G401.6 (cell line): ENCODE data around the gene OPALIN.

Experiments used
- FAIRE-seq: peaks from 2 replicates; lab custom pipeline; 2012; peaks lifted over from hg19 to GRCh38; lab: Jason Lieb, UNC

Gene OPALIN

GRCh38 chr10:96358851-96359540 lies at the start of gene OPALIN:
TSS of gene OPALIN (minus strand) at chr10:96359002. CDS start at chr10:96358896, 106 bp downstream.
- FAIRE-seq = no peak

DNA sequence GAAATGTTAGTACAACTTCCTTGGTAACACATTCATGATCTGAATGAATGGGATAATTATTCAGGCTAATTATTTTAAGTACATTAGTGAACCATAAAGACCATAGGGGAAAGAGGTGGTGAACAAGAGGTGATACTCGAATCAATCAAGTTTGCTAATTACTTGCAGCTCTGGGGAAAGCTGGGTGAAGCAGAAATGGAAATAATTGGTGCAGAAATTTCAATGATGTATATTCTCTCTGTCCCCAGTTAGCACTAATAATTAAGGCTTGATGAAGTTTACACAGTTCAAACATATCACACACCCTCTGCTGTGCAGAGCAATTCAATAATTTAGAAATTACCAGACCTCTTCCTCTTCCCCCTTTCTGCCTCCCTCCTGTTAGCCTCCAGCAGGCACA lies 49.4 kb upstream of the OPALIN start:
- FAIRE-seq = no peak

- no peak for FAIRE-seq
These were observed 48.8 kb upstream of the OPALIN start for GRCh38 chr10:96407560-96408069.

GRCh38 chr10:96406091-96406490 lies 47.3 kb upstream of the OPALIN start:
- FAIRE-seq = no peak

DNA sequence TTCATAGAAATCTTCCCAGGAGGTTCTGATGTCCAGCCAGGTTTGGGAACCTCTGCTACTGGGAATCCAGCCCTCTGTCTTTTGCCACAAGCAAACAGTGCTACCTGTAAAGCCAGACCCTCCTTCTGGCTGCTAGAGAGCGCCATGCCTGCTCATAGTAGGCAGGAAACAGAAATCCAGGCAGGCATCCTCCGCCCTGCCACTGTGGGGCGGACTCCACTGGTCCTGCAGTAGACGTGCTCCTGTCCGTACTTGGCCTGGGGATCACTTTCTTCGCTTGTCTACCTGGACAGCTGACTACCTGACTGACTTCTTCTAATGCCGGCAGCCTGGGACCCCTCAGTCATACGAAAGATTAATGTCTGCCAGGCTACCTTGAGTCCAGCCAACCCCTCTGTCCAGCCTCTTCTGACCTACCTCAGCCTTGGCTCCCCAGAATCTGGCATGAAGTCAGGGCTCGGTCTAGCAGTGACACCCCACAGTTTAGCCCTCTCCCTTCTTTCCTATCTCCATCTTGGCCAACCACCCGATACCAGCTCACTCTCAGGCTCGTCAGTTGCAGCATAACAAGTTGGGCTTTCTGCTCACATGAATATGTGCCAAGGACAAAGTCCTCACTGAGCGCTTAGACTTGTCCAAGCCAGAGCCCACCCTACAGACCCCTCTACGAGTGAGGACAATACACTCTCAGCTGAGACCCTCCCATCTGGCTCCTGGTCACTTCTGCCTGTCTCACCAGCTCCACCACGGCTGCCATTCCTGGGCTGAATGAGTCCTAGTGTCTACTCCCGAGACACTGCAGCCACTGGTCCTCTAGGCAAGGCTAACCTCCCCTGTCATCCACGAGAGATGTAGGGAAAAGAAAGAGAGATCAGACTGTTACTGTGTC lies 43.9 kb upstream of the OPALIN start:
- FAIRE-seq = no peak

DNA sequence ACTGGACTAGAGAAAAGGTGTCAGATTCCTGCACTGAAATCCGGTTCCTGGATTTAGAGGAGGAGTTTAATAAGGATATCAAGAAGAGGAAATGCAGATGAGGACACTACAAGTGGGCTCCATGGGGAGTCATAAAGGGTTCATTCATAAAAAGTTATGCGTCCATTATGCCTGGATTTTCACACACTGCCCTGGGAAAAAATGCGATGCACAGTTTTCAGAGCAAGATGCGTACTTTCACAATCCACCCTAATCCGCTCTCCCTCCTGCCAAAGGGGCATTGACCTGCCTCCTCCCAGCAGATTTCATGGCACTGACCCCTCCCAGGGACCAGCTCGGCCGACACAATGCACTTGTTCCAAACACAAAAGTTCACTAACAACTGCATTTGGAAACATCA lies 42.2 kb upstream of the OPALIN start:
- FAIRE-seq = no peak

- no peak for FAIRE-seq
These were observed 41.7 kb upstream of the OPALIN start for GRCh38 chr10:96400465-96400864.

DNA sequence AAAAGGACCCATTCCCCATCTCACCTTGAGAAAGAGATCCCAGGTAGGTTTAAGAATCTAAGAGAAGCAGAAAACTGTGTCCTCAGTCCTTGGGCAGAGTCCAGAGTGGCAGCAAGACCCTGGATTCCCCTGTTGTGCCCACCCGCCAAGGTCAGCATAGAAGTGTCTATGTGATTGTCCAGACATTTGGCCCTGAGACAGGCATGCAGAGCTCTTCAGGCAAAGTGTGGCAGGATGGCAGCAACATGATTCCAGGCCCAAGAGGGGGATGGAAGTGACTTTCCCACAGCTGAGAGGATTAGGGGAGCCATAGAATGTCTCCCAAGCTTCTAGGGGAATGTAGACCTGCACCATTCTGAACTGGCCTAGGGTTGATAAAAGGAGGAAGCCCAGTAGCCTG lies 39.1 kb upstream of the OPALIN start:
- FAIRE-seq = no peak

DNA sequence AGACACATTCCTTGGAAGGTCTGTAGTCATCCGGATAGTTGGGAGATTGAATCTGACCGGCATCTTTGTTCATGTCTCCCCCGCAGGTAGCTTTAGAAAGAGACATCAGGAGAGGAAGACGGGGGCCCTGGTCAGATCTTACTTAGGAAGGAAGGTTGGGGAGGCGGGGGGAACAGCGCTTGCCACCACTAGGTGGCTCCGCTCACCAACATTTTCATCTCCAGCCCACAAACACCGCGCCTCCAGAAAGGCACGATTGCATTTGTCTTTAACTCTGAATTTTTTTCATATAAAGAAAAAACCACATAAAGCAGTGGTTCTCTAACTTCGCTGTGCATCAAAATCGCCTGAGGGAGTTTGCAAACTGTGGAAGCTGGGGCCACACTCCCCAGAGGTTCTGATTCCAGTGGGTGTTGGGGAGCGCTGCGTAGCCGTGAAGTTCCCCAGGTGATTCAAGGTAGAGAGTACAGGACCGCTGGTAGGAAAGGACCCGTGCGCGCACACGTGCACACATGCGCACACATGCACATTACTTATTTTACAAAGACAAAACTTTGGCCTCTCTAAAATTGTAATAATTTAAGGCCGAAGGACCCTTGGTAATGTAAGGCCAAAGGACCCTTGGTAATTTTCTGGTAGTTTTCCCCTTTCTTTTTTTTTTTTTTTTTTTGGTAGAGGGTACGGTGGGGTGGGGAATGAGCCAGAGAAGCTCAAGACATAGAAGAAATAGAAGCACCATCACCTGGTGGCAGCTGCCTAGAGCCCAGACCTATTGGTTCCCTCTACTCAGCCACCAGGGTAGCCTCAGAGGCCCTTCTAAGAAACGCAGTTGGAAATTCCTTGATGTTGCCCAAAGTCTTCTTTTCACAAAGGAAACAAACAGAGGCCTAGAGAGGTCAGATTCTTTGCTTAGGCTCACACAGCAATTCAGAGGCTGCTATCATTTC lies 37.4 kb upstream of the OPALIN start:
- peak; percentile 62 for FAIRE-seq

DNA sequence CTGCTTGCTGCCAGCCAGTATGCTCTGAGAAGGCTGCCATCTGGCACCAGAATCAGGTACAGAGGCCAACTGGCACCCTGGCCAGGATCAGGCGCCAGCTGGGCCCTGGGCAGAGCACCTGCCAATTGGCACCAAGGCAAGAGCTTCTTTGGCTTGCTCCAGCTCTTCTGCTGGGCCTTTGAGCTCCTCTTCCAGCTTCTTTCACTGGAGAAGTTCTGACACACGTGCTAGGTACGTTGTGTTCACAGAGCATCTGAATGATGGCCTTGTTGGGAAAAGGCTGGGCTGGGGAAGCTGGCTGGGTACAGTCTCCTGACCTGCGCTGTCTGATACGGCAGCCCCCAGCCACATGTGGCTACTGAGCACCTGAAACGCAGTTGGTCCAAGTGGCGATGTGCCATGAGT lies 31.7 kb upstream of the OPALIN start:
- no peak for FAIRE-seq

DNA sequence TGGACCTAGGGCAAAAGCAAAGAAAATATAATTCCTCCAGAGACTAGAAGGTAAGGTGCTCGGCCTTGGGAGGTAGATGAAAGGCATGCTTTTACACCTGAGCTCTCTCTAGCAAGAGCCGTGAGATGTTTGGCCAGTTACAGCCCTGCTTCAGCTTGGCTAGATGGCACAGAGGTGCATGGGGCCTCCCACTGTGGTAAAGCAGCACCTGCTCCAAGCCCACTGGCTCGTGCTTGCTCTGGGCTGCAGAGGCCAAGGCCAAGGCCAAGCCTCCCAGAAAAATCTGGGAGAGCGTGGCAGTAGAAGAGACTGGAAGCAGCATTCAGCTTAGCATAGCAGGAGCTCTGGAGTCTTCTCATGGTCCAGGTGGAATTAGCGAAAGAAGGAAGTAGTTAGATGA lies 31.0 kb upstream of the OPALIN start:
- FAIRE-seq = no peak

GRCh38 chr10:96387601-96388000 lies 28.8 kb upstream of the OPALIN start:
- FAIRE-seq = no peak

DNA sequence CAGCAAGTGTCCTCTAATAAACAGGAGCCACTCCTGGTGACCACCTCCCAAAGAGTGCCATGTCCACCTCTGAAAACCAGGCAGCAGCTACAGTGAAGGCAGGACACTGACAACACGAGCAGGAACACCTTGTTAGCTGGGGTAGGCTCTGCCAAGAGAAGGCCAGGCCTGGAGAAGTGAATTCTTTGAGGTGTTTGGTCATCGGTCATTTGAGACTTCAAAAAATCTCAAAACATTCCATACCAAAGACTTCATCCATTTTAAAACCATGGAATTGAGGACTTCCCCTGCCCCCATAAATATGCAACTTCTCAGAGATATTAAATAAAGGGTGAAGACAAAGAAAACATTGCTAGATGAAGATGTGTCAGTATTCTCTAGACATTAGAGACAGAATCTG lies 28.4 kb upstream of the OPALIN start:
- no peak for FAIRE-seq

DNA sequence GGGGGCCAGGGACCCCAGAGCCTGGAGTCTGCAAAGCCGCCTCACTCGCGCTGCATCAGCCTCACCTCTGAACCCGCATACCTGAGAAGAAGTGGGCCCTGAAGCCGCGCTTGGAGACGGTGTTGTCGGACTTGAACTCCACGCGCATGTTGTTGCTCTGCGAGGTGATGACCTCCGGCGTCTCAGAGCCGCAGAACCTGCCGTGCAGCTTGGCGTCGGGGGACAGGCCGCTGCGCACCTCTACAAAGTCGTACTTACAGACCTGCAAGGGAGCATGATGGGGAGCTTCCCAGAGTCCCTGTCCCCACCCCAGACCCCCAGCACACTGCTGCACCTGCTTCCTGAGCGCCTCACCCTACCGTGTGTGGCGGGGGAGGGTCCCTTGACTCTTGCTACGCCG lies 25.7 kb upstream of the OPALIN start:
- no peak for FAIRE-seq

GRCh38 chr10:96380821-96381220 lies 22.0 kb upstream of the OPALIN start:
- FAIRE-seq = no peak

GRCh38 chr10:96379758-96380157 lies 21.0 kb upstream of the OPALIN start:
- no peak for FAIRE-seq

DNA sequence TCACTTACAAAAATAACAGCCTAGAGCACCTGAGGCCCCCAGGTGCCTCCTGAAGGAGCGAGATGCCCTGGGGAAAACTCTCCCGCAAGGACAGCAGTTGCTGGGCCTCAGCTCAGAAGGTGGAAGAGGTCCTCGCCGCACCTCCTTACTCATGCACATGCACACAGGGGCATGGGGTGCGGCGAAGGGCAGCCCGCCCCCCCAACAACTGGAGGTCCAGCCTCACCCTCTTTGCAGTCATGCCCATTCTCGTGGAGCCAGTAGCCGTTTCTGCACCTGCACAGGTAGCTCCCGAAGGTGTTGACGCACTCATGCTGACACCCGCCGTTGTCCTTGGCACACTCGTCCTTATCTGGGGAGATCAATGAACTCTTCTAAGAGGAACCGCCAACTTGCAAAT lies 19.9 kb upstream of the OPALIN start:
- FAIRE-seq = no peak

GRCh38 chr10:96377816-96378294 lies 19.1 kb upstream of the OPALIN start:
- no peak for FAIRE-seq

DNA sequence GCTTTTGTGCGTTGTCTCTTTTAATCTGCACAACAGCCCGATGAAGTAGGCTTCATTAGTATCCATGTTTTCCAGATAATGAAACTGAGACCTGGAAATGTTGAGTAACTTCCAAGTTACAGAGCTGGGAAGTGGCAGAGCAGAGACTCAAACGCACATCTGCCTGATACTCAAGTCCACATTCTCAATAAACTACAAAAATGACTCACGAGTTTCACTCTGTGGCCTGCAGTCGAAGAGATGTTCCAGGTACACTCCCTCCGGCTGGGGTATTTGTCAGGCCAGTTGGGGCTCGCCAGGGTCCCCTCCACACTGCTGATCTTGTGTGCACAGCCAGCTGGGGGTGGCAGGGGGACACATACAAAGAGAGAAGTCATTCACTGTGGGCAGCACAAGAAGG lies 17.7 kb upstream of the OPALIN start:
- FAIRE-seq = no peak

DNA sequence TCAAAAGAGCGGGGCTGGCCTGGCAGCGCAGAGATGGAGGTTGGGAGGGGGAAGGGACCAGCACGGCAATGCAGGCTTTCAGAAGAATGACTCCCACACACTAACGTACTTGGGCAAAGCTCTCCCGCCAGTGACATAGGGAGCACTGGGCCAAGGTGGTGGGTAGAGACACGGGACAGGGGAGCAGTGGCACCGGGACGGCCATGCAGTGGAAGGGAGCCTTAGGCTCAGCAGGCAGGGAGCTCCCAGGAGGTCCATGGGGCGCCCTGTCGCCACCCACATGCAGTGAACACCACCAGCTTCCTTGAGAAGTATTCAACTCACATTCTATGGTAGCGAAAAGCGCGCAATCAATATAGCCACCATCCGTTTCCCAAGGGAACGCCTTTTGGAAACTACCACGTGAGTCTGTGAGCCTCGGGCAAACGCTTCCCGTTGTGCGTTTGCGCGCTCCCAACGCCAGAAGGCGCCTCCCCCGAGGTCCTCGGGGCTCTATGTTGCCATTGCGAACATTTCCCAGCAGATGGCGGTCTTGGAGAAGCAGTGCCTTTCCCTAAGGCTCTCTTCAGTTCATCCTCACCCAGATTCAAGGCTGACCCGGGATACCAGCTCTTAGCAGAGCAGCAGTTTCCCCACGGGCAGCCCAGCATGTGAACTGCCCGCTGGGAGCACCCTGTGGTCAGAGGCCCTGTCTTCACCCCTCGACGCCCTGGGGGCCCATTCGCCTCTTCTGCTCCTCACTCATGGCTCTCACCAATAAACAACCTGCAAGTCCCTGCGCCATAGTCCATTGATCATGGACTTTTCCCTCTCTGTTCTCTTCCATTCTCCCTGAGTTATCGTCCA lies 16.4 kb upstream of the OPALIN start:
- FAIRE-seq = peak; percentile 94

- no peak for FAIRE-seq
These were observed 15.8 kb upstream of the OPALIN start for GRCh38 chr10:96374639-96374984.
